GM10248 (cell line): Measurements from ENCODE around the gene GATA2.

Experiments used
- CTCF ChIA-PET: fragments of 300-600 bp; sonication (Branson Sonifier 250); formaldehyde crosslinking; extraction: SDS; loops from one replicate; lab custom pipeline; 2021; ENCODE audit warnings: antibody characterized with exemption; lab: Yijun Ruan, JAX
- POLR2A ChIA-PET: fragments of 350-650 bp; sonication (Branson Sonifier 250); formaldehyde crosslinking; extraction: SDS; loops from one replicate; lab custom pipeline; 2020; ENCODE audit warnings: antibody characterized with exemption; lab: Yijun Ruan, JAX
- DNase-seq: peaks from one replicate; pipeline ENCODE4 v3.0.0; 2012; ENCODE audit errors: extremely low spot score
- TF ChIP-seq, protein P1 (sequence below): IDR thresholded peaks from 2 replicates; pipeline ENCODE4 v1.5.1; 2012; ENCODE audit warnings: mild to moderate bottlenecking, low read depth; ENCODE audit errors: extremely low read depth, missing control alignments, control extremely low read depth

Gene GATA2

DNA sequence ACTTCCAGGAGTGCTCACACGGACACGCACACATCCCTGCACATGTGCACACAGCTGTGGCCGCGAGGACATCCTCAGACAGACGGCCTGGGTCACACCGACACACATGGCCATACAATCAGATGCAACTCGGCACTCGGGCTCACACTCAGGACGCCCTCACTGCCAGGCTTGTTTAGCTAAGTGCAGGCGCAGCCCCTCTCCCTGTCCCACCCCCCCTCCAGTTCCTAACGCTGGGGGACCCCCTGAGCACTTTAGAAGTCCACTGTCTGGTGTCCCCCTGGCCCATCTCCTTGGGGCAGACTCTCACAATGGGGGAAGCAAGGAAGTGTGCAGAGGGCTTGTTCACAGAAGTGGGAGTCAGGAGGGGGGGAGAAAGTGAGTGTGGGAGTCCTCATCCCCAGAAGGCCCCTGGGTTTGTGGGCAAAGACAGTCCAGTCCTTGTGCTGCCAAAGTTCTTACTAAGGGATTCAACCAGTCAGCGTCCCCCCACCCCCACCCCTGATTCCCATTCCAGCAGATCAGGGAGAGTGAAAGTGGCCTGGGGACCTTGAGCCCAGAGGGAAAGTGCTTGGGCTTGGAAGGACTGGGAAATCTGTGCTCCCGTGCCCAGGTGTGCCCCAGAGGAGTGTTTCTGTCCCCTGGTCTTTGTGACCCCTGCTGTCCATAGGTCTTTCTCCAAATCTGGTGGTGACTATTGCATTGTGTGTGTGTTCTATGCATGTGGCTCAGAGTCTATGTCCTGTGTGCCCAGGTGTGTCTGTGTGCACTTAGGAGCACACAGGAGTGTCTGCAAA, 767 bp upstream of the GATA2 start:
- no peak for DNase-seq
- CTCF ChIA-PET, result no interaction called here
- POLR2A ChIA-PET, result no interaction called here
- TF ChIP-seq, protein P1, sequence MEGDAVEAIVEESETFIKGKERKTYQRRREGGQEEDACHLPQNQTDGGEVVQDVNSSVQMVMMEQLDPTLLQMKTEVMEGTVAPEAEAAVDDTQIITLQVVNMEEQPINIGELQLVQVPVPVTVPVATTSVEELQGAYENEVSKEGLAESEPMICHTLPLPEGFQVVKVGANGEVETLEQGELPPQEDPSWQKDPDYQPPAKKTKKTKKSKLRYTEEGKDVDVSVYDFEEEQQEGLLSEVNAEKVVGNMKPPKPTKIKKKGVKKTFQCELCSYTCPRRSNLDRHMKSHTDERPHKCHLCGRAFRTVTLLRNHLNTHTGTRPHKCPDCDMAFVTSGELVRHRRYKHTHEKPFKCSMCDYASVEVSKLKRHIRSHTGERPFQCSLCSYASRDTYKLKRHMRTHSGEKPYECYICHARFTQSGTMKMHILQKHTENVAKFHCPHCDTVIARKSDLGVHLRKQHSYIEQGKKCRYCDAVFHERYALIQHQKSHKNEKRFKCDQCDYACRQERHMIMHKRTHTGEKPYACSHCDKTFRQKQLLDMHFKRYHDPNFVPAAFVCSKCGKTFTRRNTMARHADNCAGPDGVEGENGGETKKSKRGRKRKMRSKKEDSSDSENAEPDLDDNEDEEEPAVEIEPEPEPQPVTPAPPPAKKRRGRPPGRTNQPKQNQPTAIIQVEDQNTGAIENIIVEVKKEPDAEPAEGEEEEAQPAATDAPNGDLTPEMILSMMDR, result no peak

- DNase-seq, result no peak
- ChIA-PET CTCF (interaction anchor here (1.4 to 1.5 kb wide), 2 partner anchors 65 to 125 kb away, joined by 3 read pairs; no protein-coding TSS in a partner anchor), POLR2A (no interaction called here)
- TF ChIP-seq, protein P1, result no peak
Measured at GRCh38 chr3:128491941-128492670, 895 bp downstream of the GATA2 start.

DNA sequence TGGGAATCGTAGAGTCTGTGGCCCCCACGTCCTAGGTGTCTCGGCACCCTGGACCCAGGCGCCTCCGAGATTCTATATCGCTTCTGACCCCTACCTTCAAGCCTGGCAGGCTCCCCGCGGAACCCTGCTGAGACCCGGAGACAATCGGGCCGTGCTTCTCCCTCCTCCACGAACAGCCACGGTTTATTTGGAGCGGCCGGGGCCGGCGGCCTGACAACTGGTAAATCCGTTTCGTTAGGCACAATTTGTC, 1.4 kb downstream of the GATA2 start:
- CTCF ChIA-PET, result no interaction called here
- POLR2A ChIA-PET, result no interaction called here

GRCh38 chr3:128490915-128491690, 1.9 kb downstream of the GATA2 start:
- DNase-seq, result no peak
- CTCF ChIA-PET, result no interaction called here
- POLR2A ChIA-PET, result no interaction called here
- TF ChIP-seq, protein P1, result no peak

More for the DNA sequence above, 1.4 kb downstream of the GATA2 start:
- TF ChIP-seq, protein P1, result no peak
- no peak for DNase-seq

GRCh38 chr3:128490650-128490914, 2.4 kb downstream of the GATA2 start:
- CTCF ChIA-PET, result interaction anchor here (0.8 kb wide), 1 partner anchor 177 kb away, joined by 3 read pairs; no protein-coding TSS in a partner anchor
- TF ChIP-seq, protein P1, result no peak
- no peak for DNase-seq
- POLR2A ChIA-PET, result no interaction called here

DNA sequence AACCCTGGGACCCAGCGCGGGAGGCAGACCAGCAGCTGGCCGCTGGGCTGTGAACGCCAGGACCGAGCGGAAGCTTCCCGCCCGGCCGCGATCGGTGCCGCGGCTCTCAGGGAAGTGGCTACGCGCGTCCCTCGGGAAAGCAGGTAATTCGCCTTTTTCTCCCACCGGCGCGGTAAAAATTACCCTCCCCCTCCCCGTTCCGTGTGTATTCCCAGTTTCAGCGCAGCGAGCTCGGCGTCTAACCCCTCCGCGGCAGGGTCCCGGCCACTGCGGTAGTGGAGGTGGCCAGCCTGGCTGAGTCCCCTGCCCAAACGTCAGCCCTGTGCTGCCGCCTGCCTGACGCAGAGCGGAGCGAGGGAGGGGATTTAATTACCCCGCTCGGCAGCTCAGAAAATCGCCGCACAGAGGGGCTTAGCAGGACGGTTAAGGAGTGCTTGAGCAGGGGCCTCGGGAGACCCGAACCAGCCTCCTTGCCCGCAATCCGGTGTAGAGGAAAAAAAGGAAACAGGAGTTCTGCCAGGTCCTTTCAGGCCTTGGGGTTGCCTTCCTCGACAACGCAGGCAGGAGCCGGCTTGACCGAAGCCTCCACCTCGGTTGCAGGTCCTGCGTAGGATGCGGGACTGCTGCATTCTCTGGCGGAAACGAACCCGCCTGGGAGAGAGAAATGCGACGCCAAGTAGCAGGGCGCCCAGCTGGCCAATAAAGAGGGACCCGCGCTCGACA, 2.9 kb downstream of the GATA2 start:
- TF ChIP-seq, protein P1, result no peak
- no peak for DNase-seq
- CTCF ChIA-PET, result interaction anchor here (0.8 to 0.9 kb wide), 4 partner anchors 9 to 176 kb away, joined by 3 read pairs; no protein-coding TSS in a partner anchor
- POLR2A ChIA-PET, result no interaction called here
